Measurements from ENCODE around the gene CPT1A.

Gene CPT1A

DNA sequence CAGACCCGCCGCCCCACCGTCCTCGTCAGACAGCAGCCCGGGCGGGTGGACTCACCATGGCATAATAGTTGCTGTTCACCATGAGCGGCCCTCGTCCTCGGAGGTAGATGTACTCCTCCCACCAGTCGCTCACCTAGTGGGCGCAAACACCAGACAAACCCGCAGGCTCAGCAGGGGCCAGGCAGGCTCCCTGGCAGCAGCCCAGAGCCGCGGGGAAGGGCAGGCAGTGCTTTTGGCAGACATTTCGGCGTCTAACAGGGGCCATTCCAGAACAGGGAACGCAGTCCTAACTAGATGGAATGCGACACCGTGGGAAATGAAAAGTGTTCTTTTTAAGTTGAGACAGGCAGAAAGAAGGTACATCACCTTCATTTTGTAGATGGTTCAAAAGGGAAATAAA, 44.9 kb downstream of the CPT1A start:
- Mint-ChIP-seq H3K27ac (ENCODE audit: low read depth) (no peak overlapping the region), H3K9me3 (no peaks in the 10 kb centered on the region), H3K36me3 (ENCODE audit: insufficient read depth) (peaks cover 40% of the 10 kb centered on the region), H3K27me3 (no peaks in the 10 kb centered on the region), H3K4me1 (no peaks in the 10 kb centered on the region), H3K4me3 (no peak overlapping the region)
- ATAC-seq (replicated peaks; ENCODE audit: extremely low read depth, poor library complexity, severe bottlenecking), result no peak
- DNase-seq (ENCODE audit: low spot score in 2 of 2), result no peak

DNA sequence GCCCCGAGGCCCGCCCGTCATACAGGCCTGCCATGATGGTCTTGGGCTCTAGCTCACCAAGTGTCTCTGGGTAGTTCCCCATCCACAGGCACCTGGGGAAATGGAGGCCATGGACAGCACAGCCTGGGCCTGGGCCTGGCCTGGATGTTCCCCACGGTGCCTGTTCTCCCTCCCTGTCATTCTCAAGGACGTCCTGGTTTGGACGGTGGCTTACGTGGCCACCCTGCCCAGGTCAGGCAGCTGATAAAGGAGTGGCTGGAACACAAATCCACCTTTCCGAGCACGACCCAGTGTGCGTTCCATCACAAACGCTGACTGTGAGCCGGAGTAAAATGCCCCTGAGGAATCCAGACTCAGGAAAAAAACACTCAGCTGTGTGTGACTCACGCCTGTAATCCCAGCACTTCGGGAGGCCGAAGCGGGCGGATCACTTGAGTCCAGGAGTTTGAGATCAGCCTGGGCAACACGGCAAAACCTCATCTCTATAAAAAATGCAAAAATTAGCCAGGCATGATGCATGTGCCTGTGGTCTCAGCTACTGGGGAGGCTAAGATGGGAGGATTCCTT, 49.2 kb downstream of the CPT1A start:
- Mint-ChIP-seq H3K27ac (ENCODE audit: low read depth) (no peak overlapping the region), H3K4me3 (no peak overlapping the region), H3K4me1 (no peaks in the 10 kb centered on the region), H3K36me3 (ENCODE audit: insufficient read depth) (peaks cover 37% of the 10 kb centered on the region), H3K9me3 (no peaks in the 10 kb centered on the region), H3K27me3 (no peaks in the 10 kb centered on the region)
- DNase-seq (ENCODE audit: low spot score in 2 of 2) (no peak), ATAC-seq (replicated peaks; ENCODE audit: extremely low read depth, poor library complexity, severe bottlenecking) (no peak)

DNA sequence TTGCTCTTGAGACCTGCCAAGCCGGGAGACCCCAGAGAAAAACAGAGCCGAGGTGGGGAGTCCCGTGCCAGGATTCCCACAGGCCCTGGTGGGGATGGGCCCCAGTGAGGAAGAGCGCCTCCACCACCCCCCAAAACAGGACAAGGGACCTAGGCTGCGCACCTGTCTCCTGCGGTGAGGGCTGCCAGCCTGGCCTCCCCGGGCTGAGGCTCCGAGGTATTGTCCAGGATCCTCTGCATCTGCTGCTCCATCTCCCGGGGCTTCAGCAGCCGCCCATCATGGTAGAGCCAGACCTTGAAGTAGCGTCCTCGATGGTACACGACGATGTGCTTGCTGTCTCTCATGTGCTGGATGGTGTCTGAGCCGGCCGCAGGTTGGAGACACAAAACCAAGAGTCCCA, 57.1 kb downstream of the CPT1A start:
- Mint-ChIP-seq H3K27me3 (no peaks in the 10 kb centered on the region), H3K36me3 (ENCODE audit: insufficient read depth) (peaks cover 57% of the 10 kb centered on the region), H3K4me1 (no peaks in the 10 kb centered on the region), H3K9me3 (no peaks in the 10 kb centered on the region), H3K27ac (ENCODE audit: low read depth) (no peak overlapping the region), H3K4me3 (no peak overlapping the region)
- ATAC-seq (replicated peaks; ENCODE audit: extremely low read depth, poor library complexity, severe bottlenecking), result no peak
- DNase-seq (ENCODE audit: low spot score in 2 of 2), result no peak

DNA sequence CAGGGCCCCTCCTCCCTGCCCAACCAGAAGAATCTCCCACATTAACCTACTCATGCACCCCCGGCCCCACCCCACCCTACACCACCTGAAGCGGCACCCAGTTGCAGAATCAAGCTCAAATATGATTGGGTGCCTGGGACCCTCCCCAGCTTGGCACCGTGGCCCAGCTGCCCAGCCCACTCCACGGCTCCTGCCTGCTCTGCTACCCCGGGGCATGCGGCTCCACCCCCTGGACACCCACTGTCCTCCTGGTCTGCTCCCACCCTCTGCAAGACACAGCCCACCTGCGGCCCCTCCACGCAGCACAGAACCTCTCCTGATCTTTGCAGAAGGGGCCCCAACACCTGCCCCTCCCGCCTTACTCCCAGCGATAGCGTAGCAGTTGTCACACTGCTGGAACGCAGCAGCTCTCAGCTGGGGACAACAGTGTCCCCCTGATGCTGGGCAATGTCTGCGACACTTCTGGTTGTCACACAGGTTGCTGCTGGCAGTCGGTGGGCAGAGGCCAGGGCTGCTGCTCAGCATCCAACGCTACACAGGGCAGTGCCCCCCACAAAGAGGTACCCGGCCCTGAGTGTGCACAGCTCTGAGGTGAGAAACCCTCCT, 58.4 kb downstream of the CPT1A start:
- no peaks in the 10 kb centered on the region for H3K9me3 Mint-ChIP-seq
- no peak for ATAC-seq (replicated peaks; ENCODE audit: extremely low read depth, poor library complexity, severe bottlenecking)
- H3K27ac Mint-ChIP-seq (ENCODE audit: low read depth), result no peak overlapping the region

DNA sequence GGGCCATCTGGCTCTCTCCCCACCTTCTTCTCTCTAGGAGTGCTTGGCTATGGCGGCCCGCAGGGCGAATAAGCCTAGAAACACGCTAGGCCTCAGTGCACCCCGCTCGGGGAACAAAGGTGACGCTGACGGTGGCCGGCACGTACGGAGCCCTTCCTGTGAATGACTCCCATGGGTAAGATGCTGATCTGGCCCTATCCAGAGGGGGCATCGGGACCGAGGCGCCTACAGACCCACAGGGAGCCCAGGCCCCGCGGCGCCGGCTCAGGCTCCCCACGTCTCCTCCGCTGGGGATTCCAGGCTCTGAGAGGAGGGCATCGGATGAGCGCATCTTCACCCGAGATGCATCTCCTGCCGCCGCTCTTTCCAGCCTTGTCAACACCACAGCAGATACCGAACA, 59.0 kb downstream of the CPT1A start:
- Mint-ChIP-seq H3K27me3 (no peaks in the 10 kb centered on the region), H3K9me3 (no peaks in the 10 kb centered on the region), H3K27ac (ENCODE audit: low read depth) (no peak overlapping the region), H3K4me3 (no peak overlapping the region), H3K36me3 (ENCODE audit: insufficient read depth) (peaks cover 67% of the 10 kb centered on the region), H3K4me1 (no peaks in the 10 kb centered on the region)
- DNase-seq (ENCODE audit: low spot score in 2 of 2) (no peak), ATAC-seq (replicated peaks; ENCODE audit: extremely low read depth, poor library complexity, severe bottlenecking) (no peak)

More for the DNA sequence above, 58.4 kb downstream of the CPT1A start:
- no peak for DNase-seq (ENCODE audit: low spot score in 2 of 2)
- H3K4me3 Mint-ChIP-seq, result no peak overlapping the region
- H3K36me3 Mint-ChIP-seq (ENCODE audit: insufficient read depth), result peaks cover 67% of the 10 kb centered on the region
- H3K27me3 Mint-ChIP-seq, result no peaks in the 10 kb centered on the region
- no peaks in the 10 kb centered on the region for H3K4me1 Mint-ChIP-seq

DNA sequence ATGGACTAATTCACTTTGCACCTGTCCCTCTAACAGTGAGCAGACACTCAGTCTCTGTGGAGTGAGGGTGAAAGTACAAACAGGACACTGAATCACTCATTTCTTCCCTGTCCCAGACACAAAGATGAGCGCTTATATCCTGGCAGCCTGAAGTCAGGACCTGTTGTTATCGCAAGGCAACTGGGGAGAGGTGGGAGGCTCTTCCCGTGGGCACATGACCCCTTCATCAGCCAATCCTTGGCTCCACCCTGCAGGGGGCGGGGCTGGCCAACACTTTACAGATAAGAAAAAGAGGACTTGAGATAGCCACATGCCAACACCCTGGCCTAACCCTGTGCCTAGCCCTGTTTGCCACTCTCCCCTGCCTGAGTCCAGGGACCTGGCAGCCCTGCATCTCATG, 60.9 kb downstream of the CPT1A start:
- Mint-ChIP-seq H3K27me3 (no peaks in the 10 kb centered on the region), H3K9me3 (no peaks in the 10 kb centered on the region), H3K4me3 (no peak overlapping the region), H3K36me3 (ENCODE audit: insufficient read depth) (peaks cover 71% of the 10 kb centered on the region), H3K27ac (ENCODE audit: low read depth) (no peak overlapping the region), H3K4me1 (no peaks in the 10 kb centered on the region)
- ATAC-seq (replicated peaks; ENCODE audit: extremely low read depth, poor library complexity, severe bottlenecking) (no peak), DNase-seq (ENCODE audit: low spot score in 2 of 2) (no peak)

DNA sequence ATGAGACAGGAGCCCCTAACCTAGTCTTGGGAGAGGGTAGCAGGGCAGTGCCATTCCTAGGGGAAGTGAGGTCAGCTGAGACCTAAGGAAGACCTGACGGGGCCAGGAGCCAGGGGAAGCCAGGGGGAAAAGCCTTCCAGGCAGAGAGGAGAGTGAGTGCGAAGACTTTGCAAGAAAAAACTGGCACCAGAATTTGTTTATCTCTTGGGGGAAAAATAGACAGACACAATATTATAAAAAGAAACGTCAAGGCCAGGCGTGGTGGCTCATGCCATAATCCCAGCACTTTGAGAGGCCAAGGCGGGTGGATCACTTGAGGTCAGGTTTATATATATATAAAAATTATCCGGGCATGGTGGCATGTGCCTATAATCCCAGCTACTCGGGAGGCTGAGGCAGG, 63.5 kb downstream of the CPT1A start:
- no peaks in the 10 kb centered on the region for H3K4me1 Mint-ChIP-seq
- H3K9me3 Mint-ChIP-seq, result no peaks in the 10 kb centered on the region
- DNase-seq (ENCODE audit: low spot score in 2 of 2), result no peak
- ATAC-seq (replicated peaks; ENCODE audit: extremely low read depth, poor library complexity, severe bottlenecking), result no peak
- no peak overlapping the region for H3K4me3 Mint-ChIP-seq
- H3K27me3 Mint-ChIP-seq, result no peaks in the 10 kb centered on the region
- no peak overlapping the region for H3K27ac Mint-ChIP-seq (ENCODE audit: low read depth)
- H3K36me3 Mint-ChIP-seq (ENCODE audit: insufficient read depth), result peaks cover 68% of the 10 kb centered on the region

DNA sequence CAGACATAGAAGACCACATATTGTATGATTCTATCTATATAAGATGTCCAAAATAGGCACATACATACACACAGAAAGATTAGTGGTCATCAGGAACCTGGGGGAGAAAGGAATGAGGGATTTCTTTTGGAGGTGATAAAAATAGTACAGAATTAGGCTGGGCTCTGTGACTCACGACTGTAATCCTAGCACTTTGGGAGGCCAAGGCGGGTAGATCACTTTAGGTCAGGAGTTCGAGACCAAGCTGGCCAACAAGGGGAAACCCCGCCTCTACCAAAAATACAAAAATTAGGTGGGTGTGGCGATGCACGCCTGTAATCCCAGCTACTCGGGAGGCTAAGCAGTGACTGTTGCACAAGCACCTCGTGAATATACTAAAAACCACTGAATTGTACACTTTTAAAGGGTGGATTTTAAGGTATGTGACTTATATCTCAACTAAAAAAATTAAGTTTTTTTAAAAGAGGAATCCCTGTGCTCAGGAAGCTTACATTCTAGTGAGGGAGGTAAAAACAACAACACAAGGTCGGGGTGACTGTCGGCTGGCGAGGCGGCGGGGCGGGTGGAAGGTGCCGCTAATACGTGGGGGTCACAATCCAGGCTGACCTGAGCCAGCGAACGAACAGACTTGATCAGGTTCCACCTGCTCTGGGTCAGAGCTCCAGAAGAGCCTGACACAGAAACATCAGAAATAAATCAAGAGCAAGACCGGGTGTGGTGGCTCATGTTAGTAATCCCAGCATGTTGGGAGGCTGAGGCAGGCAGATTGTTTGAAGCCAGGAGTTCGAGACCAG, 65.1 kb downstream of the CPT1A start:
- peaks cover 66% of the 10 kb centered on the region for H3K36me3 Mint-ChIP-seq (ENCODE audit: insufficient read depth)
- no peak overlapping the region for H3K27ac Mint-ChIP-seq (ENCODE audit: low read depth)
- no peaks in the 10 kb centered on the region for H3K27me3 Mint-ChIP-seq
- H3K4me3 Mint-ChIP-seq, result no peak overlapping the region
- no peak for ATAC-seq (replicated peaks; ENCODE audit: extremely low read depth, poor library complexity, severe bottlenecking)
- no peaks in the 10 kb centered on the region for H3K4me1 Mint-ChIP-seq
- H3K9me3 Mint-ChIP-seq, result no peaks in the 10 kb centered on the region
- no peak for DNase-seq (ENCODE audit: low spot score in 2 of 2)

DNA sequence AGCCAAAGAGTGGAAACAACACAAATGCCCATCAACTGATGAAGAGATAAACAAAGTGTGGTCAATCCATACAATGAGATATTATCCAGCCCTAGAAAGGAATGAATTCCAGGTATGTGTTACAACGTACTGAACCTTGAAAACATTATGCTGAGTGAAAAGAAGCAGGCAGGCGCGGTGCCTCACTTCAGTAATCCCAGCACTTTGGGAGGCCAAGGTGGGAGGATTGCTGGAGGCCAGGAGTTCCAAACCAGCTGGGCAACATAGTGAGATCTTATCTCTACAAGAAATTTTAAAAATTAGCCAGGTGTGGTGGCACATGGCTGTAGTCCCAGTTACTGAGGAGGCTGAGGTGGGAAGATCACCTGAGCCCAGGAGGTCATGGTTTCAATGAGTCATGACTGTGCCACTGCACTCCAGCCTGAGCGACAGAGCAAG, 65.7 kb downstream of the CPT1A start:
- H3K27ac Mint-ChIP-seq (ENCODE audit: low read depth), result no peak overlapping the region

DNA sequence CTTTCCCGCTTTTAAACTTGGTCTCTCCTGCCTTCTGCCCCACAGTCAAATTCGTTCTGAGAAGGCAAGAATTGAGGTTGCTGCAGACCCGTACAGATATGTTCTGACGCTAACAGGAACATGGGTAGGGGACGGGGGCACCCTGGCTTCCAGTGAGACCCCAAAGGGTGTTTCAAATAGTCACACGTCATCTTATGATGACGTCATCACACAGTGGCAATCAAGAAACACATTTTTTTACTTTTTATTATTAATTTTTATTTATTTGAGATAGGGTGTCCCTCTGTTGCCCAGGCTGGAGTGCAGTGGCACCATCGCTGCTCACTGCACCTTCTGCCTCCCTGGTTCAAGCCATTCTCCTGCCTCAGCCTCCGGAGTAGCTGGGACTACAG, 67.5 kb downstream of the CPT1A start:
- H3K27ac Mint-ChIP-seq (ENCODE audit: low read depth), result no peak overlapping the region
- no peak overlapping the region for H3K4me3 Mint-ChIP-seq
- ATAC-seq (replicated peaks; ENCODE audit: extremely low read depth, poor library complexity, severe bottlenecking) (no peak), DNase-seq (ENCODE audit: low spot score in 2 of 2) (no peak)
- H3K9me3 Mint-ChIP-seq, result no peaks in the 10 kb centered on the region
- no peaks in the 10 kb centered on the region for H3K4me1 Mint-ChIP-seq
- peaks cover 58% of the 10 kb centered on the region for H3K36me3 Mint-ChIP-seq (ENCODE audit: insufficient read depth)
- no peaks in the 10 kb centered on the region for H3K27me3 Mint-ChIP-seq

More for the DNA sequence above, 65.7 kb downstream of the CPT1A start:
- DNase-seq (ENCODE audit: low spot score in 2 of 2), result no peak
- H3K4me3 Mint-ChIP-seq, result no peak overlapping the region
- H3K4me1 Mint-ChIP-seq, result no peaks in the 10 kb centered on the region
- no peaks in the 10 kb centered on the region for H3K9me3 Mint-ChIP-seq
- no peaks in the 10 kb centered on the region for H3K27me3 Mint-ChIP-seq
- peaks cover 64% of the 10 kb centered on the region for H3K36me3 Mint-ChIP-seq (ENCODE audit: insufficient read depth)
- no peak for ATAC-seq (replicated peaks; ENCODE audit: extremely low read depth, poor library complexity, severe bottlenecking)

DNA sequence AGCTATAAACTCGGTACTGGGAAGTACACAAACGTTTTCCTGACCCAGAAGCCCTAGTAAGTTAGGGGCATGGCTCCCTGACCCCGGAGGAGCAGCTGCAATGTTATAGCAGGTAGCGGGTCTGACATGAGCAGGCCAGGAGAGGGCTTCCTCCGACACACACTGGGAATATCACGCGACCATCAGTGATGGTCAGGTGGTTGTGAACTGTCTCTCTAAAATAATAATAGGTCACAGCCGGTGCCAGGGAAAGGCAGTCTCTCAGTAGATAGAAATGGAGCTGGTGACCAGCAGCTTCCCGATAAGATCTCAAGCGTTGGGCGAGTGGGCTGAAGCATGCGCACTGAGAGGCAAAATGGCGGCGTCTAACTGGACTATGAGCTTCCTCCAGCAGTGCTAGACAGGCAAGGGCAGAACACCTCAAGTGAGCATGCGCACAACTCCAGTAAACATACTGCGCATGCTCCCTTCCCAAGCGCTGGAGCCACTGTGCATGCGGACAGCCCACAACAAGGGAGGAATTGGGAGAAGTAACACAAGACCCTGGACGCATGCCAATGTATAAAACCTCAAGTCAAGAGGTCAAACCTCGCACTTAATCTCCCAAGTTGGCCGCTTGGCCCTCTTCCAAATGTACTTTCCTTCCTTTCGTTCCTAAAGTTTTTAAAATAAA, 68.1 kb downstream of the CPT1A start:
- Mint-ChIP-seq H3K9me3 (no peaks in the 10 kb centered on the region), H3K4me1 (no peaks in the 10 kb centered on the region), H3K27me3 (no peaks in the 10 kb centered on the region), H3K36me3 (ENCODE audit: insufficient read depth) (peaks cover 55% of the 10 kb centered on the region), H3K4me3 (no peak overlapping the region), H3K27ac (ENCODE audit: low read depth) (no peak overlapping the region)
- no peak for ATAC-seq (replicated peaks; ENCODE audit: extremely low read depth, poor library complexity, severe bottlenecking)
- no peak for DNase-seq (ENCODE audit: low spot score in 2 of 2)

DNA sequence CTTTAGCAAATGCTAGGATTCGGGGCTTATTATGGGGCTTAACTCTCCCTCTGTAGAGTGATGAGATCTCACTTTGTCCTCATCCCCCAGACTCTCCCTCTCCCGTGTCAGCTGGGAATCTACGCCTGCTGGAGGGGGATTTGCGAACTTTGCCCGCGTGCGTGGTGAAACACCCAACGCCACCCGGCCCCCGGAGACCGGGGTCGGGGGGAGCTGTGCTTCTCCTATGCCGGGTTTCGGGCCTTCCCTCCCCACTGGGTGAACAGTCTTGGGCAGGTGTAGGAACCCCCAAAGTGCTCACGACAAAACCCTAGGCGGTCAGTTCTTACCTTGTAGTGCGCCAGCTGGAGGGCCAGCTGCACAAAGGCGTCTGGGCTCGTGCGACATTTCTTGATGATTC, 68.8 kb downstream of the CPT1A start:
- H3K9me3 Mint-ChIP-seq, result no peaks in the 10 kb centered on the region
- H3K4me1 Mint-ChIP-seq, result no peaks in the 10 kb centered on the region
- ATAC-seq (replicated peaks; ENCODE audit: extremely low read depth, poor library complexity, severe bottlenecking) (no peak), DNase-seq (ENCODE audit: low spot score in 2 of 2) (no peak)
- no peak overlapping the region for H3K27ac Mint-ChIP-seq (ENCODE audit: low read depth)
- H3K4me3 Mint-ChIP-seq, result no peak overlapping the region
- no peaks in the 10 kb centered on the region for H3K27me3 Mint-ChIP-seq
- H3K36me3 Mint-ChIP-seq (ENCODE audit: insufficient read depth), result peaks cover 52% of the 10 kb centered on the region

DNA sequence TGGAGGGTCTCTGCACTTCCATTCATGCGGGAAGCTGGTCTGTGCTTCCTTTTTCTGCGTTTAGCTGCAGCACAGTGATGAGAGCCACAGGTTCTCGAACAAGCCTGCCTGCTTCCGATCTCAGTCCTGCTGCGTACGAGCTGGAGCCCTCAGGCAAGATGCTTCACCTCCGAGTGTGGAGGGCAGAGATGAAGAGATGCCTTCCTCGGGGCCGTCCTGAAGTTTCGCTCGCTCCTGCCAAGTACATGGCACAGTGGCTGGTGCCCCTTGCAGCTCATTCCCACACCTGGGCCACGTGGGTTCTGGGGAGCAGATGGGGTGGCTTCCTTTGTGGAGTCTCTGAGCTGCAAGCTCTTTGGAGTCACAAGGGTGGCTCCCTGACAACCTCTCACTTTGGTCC, 70.9 kb downstream of the CPT1A start:
- ATAC-seq (replicated peaks; ENCODE audit: extremely low read depth, poor library complexity, severe bottlenecking), result no peak
- no peak for DNase-seq (ENCODE audit: low spot score in 2 of 2)
- Mint-ChIP-seq H3K4me1 (no peaks in the 10 kb centered on the region), H3K27me3 (no peaks in the 10 kb centered on the region), H3K9me3 (no peaks in the 10 kb centered on the region), H3K4me3 (no peak overlapping the region), H3K27ac (ENCODE audit: low read depth) (no peak overlapping the region), H3K36me3 (ENCODE audit: insufficient read depth) (peaks cover 47% of the 10 kb centered on the region)

Data from central memory CD8-positive, alpha-beta T cell (primary cell).